ENCODE measurements around the gene NEURL1B. TPM values are rescaled to one million over a fixed set of nuclear protein-coding genes. Genes with fewer than 3 reads are reported as not detected.

Gene NEURL1B
- total RNA-seq, 1 donor from 2014 or later, result 9.8 TPM

GRCh38 chr5:172695232-172696054 is 54.4 kb downstream of the NEURL1B start:
- Histone ChIP-seq H2AFZ (ENCODE audit: low read depth, low read length) (no peak overlapping the region), H3K9ac (ENCODE audit: low read length) (no peak overlapping the region), H3K4me1 (ENCODE audit: insufficient read depth, low read length) (no peaks in the 10 kb centered on the region), H4K20me1 (ENCODE audit: insufficient read depth, low read length) (no peaks in the 10 kb centered on the region), H3K9me3 (ENCODE audit: insufficient read depth, low read depth, low read length) (no peaks in the 10 kb centered on the region), H3K4me3 (ENCODE audit: insufficient read depth, low read depth, low read length) (no peak overlapping the region), H3K79me2 (ENCODE audit: insufficient read depth, low read length) (no peaks in the 10 kb centered on the region), H3K27me3 (ENCODE audit: insufficient read depth, low read length) (peaks cover 11% of the 10 kb centered on the region), H3K27ac (ENCODE audit: low read depth, low read length) (no peak overlapping the region), H3K4me2 (ENCODE audit: low read length) (no peak overlapping the region), H3K36me3 (ENCODE audit: insufficient read depth, low read length) (no peaks in the 10 kb centered on the region)
- Mint-ChIP-seq H3K27me3 (ENCODE audit: low read depth, unreplicated experiment) (peaks cover 19% of the 10 kb centered on the region), H3K27ac (ENCODE audit: unreplicated experiment) (peak overlapping the region; percentile 23), H3K36me3 (ENCODE audit: low read depth, unreplicated experiment) (no peaks in the 10 kb centered on the region), H3K9me3 (ENCODE audit: unreplicated experiment) (no peaks in the 10 kb centered on the region), H3K4me3 (ENCODE audit: unreplicated experiment) (no peak overlapping the region), H3K4me1 (ENCODE audit: low read depth, unreplicated experiment) (peaks cover 24% of the 10 kb centered on the region)
- no peak for DNase-seq (ENCODE audit: low read depth)
- FAIRE-seq, result no peak
- TF ChIP-seq, protein P1, sequence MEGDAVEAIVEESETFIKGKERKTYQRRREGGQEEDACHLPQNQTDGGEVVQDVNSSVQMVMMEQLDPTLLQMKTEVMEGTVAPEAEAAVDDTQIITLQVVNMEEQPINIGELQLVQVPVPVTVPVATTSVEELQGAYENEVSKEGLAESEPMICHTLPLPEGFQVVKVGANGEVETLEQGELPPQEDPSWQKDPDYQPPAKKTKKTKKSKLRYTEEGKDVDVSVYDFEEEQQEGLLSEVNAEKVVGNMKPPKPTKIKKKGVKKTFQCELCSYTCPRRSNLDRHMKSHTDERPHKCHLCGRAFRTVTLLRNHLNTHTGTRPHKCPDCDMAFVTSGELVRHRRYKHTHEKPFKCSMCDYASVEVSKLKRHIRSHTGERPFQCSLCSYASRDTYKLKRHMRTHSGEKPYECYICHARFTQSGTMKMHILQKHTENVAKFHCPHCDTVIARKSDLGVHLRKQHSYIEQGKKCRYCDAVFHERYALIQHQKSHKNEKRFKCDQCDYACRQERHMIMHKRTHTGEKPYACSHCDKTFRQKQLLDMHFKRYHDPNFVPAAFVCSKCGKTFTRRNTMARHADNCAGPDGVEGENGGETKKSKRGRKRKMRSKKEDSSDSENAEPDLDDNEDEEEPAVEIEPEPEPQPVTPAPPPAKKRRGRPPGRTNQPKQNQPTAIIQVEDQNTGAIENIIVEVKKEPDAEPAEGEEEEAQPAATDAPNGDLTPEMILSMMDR (IDR thresholded peaks at IDR 0.05; ENCODE audit: insufficient read depth, low read depth, low read length), result no peak
- no peak for TF ChIP-seq EZH2 (IDR thresholded peaks at IDR 0.05; ENCODE audit: insufficient read depth, low read length)

DNA sequence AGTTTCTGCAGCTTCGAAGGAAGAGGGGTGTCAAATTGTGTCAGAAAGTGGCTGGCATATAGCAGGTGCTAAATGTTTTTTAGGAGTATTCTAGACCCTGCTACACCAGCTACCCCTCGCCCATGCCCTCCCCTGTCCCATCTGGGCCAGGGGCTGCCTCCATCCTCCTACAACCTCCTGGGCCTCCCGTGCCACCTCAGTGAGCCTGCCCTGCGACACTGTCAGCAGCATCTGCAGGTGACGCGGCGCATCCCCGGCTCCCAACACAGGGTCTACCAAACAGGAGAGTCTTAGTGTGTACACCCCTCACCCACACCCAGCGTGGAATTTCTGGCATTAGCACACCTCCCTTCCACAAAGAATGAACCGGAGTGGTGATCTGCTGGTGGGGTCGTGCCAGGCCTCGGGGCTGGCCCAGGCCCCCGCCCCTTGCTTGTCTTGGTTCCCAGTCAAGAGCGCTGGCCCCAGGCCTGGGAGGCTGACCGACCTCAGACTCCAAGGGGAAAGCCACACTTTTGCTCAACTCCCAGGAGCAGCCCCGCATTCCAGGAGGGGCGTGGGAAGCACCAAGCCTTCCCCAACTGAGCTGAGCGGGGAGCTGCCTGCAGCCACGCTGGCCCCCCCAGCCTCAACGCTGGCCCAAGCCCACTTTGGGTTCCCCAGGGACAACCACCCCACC is 55.2 kb downstream of the NEURL1B start:
- H3K27me3 Mint-ChIP-seq (ENCODE audit: low read depth, unreplicated experiment), result peaks cover 20% of the 10 kb centered on the region
- no peaks in the 10 kb centered on the region for H4K20me1 ChIP-seq (ENCODE audit: insufficient read depth, low read length)
- H3K9ac ChIP-seq (ENCODE audit: low read length), result no peak overlapping the region
- no peak for DNase-seq (ENCODE audit: low read depth)
- H2AFZ ChIP-seq (ENCODE audit: low read depth, low read length), result peak overlapping the region; percentile 88
- no peak overlapping the region for H3K27ac ChIP-seq (ENCODE audit: low read depth, low read length)
- H3K4me3 ChIP-seq (ENCODE audit: insufficient read depth, low read depth, low read length), result no peak overlapping the region
- no peaks in the 10 kb centered on the region for H3K9me3 ChIP-seq (ENCODE audit: insufficient read depth, low read depth, low read length)
- H3K4me3 Mint-ChIP-seq (ENCODE audit: unreplicated experiment), result no peak overlapping the region
- peaks cover 28% of the 10 kb centered on the region for H3K4me1 Mint-ChIP-seq (ENCODE audit: low read depth, unreplicated experiment)
- FAIRE-seq, result no peak
- TF ChIP-seq, protein P1 (IDR thresholded peaks at IDR 0.05; ENCODE audit: insufficient read depth, low read depth, low read length), result no peak
- no peak for TF ChIP-seq EZH2 (IDR thresholded peaks at IDR 0.05; ENCODE audit: insufficient read depth, low read length)
- H3K27me3 ChIP-seq (ENCODE audit: insufficient read depth, low read length), result peaks cover 18% of the 10 kb centered on the region
- no peaks in the 10 kb centered on the region for H3K36me3 Mint-ChIP-seq (ENCODE audit: low read depth, unreplicated experiment)
- no peaks in the 10 kb centered on the region for H3K36me3 ChIP-seq (ENCODE audit: insufficient read depth, low read length)
- no peaks in the 10 kb centered on the region for H3K4me1 ChIP-seq (ENCODE audit: insufficient read depth, low read length)
- H3K4me2 ChIP-seq (ENCODE audit: low read length), result no peak overlapping the region
- H3K9me3 Mint-ChIP-seq (ENCODE audit: unreplicated experiment), result no peaks in the 10 kb centered on the region
- no peaks in the 10 kb centered on the region for H3K79me2 ChIP-seq (ENCODE audit: insufficient read depth, low read length)
- no peak overlapping the region for H3K27ac Mint-ChIP-seq (ENCODE audit: unreplicated experiment)
